GM18873 (cell line): ENCODE results near the gene CORO6.
"Not testable (repeated sequence)": the region's sequence is repeated elsewhere in the genome, so short reads cannot be mapped to it uniquely, and the experiment has no call there.

Experiments used
- ATAC-seq: cut with Tn5 transposase; IDR thresholded peaks from one replicate; pipeline ENCODE4 v1.9.1; 2021; ENCODE audit warnings: mild to moderate bottlenecking, moderate library complexity, moderate number of reproducible peaks; ENCODE audit not compliant: unreplicated experiment, low FRiP score

Gene CORO6

GRCh38 chr17:29622337-29623282 lies at the start of gene CORO6:
TSS of gene CORO6 (minus strand) at chr17:29622912. CDS start at chr17:29621421, 1,491 bp downstream.
- ATAC-seq = no peak

- no peak for ATAC-seq
Observed at GRCh38 chr17:29671661-29672060, 48.9 kb upstream of the CORO6 start.

- no peak for ATAC-seq
Observed at GRCh38 chr17:29669266-29669665, 46.6 kb upstream of the CORO6 start.

- no peak for ATAC-seq
Observed at GRCh38 chr17:29667969-29668368, 45.3 kb upstream of the CORO6 start.

GRCh38 chr17:29665481-29665810 lies 42.7 kb upstream of the CORO6 start:
- ATAC-seq = no peak

- ATAC-seq = no peak
Observed at GRCh38 chr17:29664743-29665480, 42.2 kb upstream of the CORO6 start.

GRCh38 chr17:29663155-29663554 lies 40.4 kb upstream of the CORO6 start:
- no peak for ATAC-seq

- ATAC-seq = no peak
Observed at GRCh38 chr17:29661213-29661612, 38.5 kb upstream of the CORO6 start.

- no peak for ATAC-seq
Observed at GRCh38 chr17:29659155-29659554, 36.4 kb upstream of the CORO6 start.

- no peak for ATAC-seq
Observed at GRCh38 chr17:29655323-29655722, 32.6 kb upstream of the CORO6 start.

- no peak for ATAC-seq
Observed at GRCh38 chr17:29653995-29654714, 31.4 kb upstream of the CORO6 start.

- ATAC-seq = no peak
Observed at GRCh38 chr17:29652976-29653375, 30.3 kb upstream of the CORO6 start.

- not testable (repeated sequence) for ATAC-seq
Observed at GRCh38 chr17:29651913-29652312, 29.2 kb upstream of the CORO6 start.

- no peak for ATAC-seq
Observed at GRCh38 chr17:29650396-29650795, 27.7 kb upstream of the CORO6 start.

GRCh38 chr17:29649359-29649758 lies 26.6 kb upstream of the CORO6 start:
- ATAC-seq = no peak

GRCh38 chr17:29648005-29648404 lies 25.3 kb upstream of the CORO6 start:
- no peak for ATAC-seq

- no peak for ATAC-seq
Observed at GRCh38 chr17:29645515-29646051, 22.9 kb upstream of the CORO6 start.

- no peak for ATAC-seq
Observed at GRCh38 chr17:29643817-29644160, 21.1 kb upstream of the CORO6 start.

- ATAC-seq = no peak
Observed at GRCh38 chr17:29642171-29642611, 19.5 kb upstream of the CORO6 start.

GRCh38 chr17:29640981-29641642 lies 18.4 kb upstream of the CORO6 start:
- no peak for ATAC-seq
